Thyroid gland (tissue), 4 donors: ENCODE data around the gene NPIPB8.
"Not testable (repeated sequence)": the region's sequence is repeated elsewhere in the genome, so short reads cannot be mapped to it uniquely, and the experiment has no call there.

ENCODE experiments used
- POLR2A ChIP-seq, 2 donors: fragments of 450-650 bp; IDR thresholded peaks; one replicate each; pipeline ENCODE4 v1.6.1; 2017; ENCODE audit warnings: antibody characterized with exemption in 2 of 2, mild to moderate bottlenecking in 2 of 2, moderate library complexity in 1 of 2
- TF ChIP-seq, protein P1 (sequence below), 6 experiments: fragments of 200-600 bp in 3 of 6; fragments of 450-650 bp in 3 of 6; sonication (generic) in 3 of 6; IDR thresholded peaks; one replicate each; pipeline ENCODE4 v1.5.1; 2016 to 2019; ENCODE audit warnings: antibody characterized with exemption in 6 of 6, mild to moderate bottlenecking in 2 of 6, inconsistent platforms in 1 of 6, moderate library complexity in 1 of 6

DNA sequence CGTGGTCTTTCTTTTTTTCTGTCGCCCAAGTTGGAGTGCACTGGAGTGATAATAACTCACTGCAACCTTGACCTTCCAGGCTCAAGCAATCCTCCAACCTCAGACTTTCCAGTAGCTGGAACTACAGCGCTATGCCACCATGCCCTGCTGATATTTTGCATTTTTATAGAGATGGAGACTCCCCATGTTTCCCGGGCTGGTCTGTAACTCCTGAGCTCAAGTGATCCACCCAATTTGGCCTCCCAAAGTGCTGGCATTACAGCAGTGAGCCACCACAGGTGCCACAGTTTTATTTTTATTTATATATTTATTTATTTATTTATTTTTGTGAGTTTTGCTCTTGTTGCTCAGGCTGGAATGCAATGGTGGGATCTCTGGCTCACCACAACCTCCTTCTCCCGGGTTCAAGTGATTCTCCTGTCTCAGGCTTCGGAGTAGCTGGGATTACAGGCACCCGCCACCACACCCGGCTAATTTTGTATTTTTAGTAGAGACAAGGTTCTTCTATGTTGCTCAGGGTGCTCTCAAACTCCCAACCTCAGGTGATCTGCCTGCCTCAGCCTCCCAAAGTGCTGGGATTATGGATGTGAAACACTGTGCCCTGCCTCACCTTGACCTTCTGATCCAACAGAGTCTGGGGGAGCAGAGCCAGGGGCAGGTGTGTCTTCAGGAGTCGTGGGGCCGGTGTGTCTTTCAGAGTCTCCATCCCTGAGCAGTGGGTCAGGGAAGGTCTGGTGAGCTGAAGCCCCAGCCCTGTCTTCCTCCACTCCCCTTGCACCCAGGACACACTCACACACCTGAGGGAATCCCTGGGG, 30.0 kb upstream of the NPIPB8 start:
- TF ChIP-seq, protein P1, sequence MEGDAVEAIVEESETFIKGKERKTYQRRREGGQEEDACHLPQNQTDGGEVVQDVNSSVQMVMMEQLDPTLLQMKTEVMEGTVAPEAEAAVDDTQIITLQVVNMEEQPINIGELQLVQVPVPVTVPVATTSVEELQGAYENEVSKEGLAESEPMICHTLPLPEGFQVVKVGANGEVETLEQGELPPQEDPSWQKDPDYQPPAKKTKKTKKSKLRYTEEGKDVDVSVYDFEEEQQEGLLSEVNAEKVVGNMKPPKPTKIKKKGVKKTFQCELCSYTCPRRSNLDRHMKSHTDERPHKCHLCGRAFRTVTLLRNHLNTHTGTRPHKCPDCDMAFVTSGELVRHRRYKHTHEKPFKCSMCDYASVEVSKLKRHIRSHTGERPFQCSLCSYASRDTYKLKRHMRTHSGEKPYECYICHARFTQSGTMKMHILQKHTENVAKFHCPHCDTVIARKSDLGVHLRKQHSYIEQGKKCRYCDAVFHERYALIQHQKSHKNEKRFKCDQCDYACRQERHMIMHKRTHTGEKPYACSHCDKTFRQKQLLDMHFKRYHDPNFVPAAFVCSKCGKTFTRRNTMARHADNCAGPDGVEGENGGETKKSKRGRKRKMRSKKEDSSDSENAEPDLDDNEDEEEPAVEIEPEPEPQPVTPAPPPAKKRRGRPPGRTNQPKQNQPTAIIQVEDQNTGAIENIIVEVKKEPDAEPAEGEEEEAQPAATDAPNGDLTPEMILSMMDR (IDR thresholded peaks at IDR 0.05) = not testable (repeated sequence)
- TF ChIP-seq POLR2A (IDR thresholded peaks at IDR 0.05) = not testable (repeated sequence)
